ENCODE results near the gene XAF1.
A peak's percentile ranks its signal among the peaks of the same experiment; 100 is the strongest.
"Not testable (repeated sequence)": the region's sequence is repeated elsewhere in the genome, so short reads cannot be mapped to it uniquely, and the experiment has no call there.

The XAF1 gene, protein sequence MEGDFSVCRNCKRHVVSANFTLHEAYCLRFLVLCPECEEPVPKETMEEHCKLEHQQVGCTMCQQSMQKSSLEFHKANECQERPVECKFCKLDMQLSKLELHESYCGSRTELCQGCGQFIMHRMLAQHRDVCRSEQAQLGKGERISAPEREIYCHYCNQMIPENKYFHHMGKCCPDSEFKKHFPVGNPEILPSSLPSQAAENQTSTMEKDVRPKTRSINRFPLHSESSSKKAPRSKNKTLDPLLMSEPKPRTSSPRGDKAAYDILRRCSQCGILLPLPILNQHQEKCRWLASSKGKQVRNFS

DNA sequence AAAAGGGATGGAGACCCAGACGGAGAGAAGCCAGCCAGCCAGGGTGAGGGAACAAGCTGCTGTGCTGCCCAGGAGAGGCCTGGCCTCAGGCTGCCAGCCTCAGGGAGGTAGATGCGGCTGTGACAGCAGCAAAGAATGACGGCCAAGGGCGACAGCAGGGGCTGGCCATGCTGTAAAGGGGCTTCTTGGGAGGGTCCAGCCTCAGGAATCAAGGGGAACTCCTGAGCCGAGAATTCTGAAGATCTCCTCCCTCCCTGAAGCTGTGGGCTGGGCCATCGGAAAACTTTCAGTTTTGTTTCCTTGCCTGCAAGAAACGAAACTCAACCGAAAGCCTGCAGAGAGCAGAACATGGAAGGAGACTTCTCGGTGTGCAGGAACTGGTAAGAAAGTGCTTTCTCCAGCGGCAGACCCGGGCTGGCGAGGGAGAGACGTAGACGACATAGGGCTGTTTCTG lies at the start of gene XAF1:
XAF1 (plus strand) TSS at position 316 of the 454 bp plus-strand sequence; CDS start at position 349, 33 bp downstream.
- DNase-seq, result no peak

DNA sequence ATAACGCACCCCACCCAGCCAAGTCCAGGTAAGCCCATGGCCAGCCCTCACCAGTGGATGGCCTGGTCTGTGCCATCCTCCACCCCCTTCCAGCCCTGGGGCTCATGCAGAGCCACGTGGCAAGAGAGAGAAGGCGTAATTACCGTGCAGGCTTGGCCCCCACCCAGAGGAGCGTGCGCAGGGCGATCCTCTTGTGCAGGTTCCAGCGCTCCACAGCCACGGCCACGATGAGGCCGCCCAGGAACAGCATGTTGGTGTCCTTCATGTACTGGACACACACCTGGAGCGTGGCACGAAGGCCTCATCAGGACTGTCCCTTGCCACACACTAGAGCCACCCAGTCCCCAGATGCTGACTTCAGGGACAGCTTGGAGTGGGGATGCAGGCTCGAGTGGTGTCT lies 49.3 kb upstream of the XAF1 start:
- DNase-seq, result no peak

DNA sequence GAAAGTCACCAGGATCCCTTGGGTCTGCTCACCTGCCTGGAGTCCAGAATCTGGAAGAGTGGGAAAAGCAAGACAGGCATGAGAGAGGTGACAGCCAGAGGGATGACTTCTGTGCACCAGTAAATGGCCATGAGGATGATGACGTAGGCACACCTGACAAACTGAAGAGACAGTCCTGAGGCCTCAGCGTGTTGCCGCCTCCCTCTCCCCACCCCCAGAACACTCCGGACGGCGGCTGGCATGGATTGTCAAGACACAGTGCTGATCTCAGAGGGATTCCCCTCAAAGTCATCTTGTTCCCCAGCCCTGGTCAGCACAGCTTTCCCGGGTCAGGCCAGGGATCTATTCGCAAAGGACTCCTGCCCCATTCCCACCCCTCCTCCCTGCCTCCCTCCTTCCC lies 48.9 kb upstream of the XAF1 start:
- no peak for DNase-seq

DNA sequence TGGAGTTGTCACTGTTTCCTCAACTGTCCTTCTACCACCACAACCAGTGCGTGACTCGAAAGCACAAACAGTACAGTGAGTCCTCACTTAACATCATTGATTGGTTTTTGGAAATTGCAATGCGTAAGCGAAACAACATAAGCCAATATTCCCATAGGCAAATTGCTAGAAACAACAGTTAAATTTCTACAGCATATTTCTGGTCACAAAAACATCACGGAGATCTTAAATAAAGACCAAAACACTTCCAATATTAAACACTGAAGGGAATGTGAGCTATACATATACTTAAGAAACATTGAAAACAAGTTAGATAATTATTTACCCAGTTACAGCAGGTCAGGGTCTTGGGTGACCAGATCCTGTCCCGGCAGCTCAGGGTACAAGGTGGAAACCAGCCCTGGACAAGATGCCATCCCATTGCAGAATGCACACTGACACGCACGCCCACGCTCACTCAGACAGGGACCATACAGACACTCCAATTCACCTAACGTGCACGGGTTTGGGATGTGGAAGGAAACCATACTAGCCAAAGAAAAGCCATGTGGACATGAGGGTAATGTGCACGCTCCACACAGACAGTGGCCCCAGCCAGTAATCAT lies 47.4 kb upstream of the XAF1 start:
- no peak for DNase-seq

DNA sequence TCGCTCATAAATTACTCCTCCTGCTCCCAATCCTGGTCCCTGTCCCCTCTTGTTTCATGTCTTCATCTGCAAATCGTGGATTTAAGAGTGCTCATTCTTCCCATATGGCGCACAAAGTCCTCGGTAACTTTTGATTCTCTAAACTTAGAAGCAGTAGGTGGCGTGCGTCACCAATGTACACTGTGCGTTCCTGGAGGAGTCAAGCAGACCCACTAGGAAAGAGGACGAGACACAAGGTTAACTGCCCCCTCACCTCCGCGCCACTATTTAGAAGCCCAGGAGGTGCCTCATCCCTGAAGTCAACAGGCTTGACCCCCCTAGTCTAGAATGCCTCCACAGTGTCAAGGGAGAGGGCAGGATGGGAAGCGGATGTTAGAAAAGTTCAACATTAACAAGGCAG lies 45.5 kb upstream of the XAF1 start:
- no peak for DNase-seq

DNA sequence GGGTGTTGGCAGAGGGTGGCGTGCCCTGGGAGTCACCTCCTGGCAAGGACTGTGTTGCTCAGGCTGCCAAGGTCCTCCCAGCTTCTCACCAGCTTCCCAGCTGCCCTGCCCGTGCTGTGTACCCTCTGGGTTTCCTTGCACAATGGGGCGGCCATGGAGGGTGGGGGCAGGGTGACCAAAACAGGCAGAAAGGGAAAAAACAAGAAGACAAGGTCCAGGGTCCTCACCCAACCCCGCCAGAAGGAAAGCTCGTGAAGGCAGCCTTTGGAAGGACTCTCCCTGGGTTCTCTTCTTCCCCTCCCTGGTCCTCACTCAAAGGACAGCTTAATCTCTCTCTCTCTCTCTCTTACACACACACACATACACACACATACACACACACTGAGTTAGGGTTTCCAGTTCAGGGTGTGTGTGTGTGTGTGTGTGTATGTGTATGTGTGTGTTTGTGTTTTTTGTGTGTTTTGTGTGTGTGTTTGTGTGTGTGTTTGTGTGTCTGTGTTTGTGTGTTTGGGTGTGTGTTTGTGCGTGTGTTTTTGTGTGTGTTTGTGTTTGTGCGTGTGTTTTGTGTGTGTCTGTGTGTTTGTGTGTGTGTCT lies 44.7 kb upstream of the XAF1 start:
- DNase-seq, result no peak

DNA sequence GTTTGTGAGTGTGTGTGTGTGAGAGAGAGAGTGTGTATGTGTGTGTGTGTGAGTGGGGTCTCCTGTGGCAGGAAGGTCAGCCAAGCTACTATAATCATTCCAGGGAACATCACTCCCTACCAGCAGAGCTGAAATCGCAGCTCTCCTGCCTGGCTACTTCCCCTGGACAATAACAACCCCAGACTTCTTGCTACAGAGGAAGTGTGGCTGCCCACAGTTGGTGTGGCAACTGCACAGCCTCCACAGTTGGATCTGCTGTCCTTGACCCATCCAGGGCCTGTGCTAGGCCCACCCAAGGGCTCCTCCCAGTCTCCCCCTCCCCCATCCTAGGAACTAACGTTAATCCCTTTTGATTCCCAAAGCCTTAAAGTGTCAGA lies 44.2 kb upstream of the XAF1 start:
- DNase-seq, result no peak

DNA sequence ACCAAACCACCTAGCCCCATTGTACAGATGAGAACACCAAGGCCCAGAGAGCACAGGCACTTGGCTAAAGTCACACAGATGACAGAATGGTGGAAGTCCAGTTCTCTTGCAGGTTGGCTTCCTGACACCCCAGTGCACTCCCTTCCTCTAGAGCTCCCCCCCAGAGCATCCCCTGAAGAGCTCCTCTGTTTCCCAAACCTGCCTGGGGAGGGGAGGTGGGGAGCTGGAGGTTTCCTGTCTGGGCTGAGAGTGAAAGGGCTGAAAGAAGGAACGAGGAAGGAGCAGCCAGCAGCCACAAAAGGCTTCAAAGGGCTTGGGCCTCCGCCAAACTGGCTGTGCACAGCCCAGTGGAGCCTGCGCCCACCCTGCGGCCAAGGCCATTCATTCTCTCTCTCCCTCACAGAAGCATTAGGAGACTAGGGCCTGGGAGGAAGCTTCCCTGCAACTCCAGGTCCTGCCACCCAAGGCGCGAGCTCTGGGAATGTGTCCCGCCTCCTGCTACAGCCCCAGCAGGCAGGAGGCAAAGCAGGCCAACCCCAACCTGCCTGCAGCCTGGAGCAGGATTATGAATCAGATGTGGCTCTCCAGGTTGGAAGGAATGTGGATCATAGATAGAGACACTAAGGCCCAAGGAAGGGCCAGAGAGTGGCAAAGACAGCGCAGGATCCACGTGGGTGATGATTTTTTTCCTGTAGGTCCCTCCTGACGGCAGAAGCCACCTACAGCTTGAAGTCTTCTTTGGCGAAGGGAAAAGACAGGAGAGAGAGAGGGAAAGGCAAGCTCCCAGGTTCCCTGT lies 43.6 kb upstream of the XAF1 start:
- DNase-seq, result no peak

DNA sequence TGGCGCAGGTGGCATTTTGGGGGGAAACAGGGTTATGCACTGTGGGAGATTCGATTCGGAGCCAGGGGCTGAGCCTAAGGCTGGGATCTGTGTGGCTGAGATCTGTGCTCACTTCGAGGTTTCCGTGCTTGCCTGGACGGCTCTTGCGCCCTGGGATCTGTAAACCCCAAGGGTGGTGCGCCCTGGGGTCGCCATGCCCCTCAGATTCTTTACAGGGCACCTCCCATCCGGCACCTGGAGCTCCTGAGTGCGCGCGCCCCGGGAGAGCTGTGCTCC lies 43.1 kb upstream of the XAF1 start:
- DNase-seq, result no peak

DNA sequence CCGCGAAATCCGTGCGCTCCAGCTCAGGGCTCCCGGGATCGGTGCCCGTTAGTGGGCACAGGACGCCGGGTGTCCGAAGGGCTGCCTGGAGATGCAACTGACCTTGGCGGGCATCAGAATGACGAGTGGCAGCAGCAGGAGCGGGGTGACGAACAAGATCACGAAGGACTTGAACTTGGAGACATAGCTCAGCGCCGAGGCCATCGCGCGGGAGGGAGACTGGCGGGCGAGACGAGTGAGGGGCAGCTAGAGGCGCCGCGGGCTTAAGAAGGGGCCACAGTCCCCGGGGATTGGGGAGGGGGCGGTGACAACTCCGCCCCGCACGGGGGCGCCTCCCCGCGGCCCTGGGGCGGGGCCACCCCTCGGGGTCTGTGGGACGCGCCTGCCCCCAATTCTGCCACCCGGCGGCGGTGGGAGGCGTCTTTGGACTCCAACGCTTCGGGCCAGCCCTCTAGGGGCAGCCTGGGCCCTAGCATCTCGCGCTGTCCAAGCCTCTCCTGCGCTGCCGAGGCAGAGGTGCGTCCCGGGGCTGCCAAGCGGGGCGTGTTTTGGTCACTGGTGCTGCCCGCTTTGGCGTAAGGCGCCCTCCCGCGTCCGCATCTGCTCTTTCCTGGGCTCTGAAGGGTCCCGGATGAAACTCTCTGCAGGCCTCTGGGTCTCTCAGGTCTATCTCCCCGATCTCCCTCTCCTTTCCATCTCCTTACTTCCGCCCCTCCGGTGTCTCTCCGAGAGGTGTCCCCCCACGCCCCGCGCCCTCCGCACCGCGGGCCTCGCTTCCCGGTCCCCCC lies 42.5 kb upstream of the XAF1 start, which contains the start of gene SLC13A5:
SLC13A5 (minus strand) TSS at position 240 of the 788 bp plus-strand sequence; CDS start at position 204, 36 bp downstream.
- peak; percentile 21 to 49 for DNase-seq

DNA sequence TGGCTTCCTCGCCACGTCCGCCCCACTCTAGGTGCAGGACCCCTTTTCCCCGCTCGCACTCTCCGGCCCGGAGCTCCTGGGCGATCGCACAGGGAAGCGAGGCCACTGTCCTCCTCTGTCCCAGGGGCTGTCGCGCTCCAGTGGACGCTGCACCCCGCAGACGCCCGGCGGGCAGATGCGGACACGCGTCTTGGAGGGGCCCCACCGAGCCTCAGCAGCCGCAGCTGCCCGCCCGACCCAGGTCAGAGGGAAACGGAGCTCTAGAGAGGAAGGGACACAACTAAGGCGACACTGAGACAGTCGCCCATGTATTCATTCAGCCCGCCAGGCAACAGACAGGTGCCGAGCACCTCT lies 42.0 kb upstream of the XAF1 start:
- DNase-seq, result no peak

DNA sequence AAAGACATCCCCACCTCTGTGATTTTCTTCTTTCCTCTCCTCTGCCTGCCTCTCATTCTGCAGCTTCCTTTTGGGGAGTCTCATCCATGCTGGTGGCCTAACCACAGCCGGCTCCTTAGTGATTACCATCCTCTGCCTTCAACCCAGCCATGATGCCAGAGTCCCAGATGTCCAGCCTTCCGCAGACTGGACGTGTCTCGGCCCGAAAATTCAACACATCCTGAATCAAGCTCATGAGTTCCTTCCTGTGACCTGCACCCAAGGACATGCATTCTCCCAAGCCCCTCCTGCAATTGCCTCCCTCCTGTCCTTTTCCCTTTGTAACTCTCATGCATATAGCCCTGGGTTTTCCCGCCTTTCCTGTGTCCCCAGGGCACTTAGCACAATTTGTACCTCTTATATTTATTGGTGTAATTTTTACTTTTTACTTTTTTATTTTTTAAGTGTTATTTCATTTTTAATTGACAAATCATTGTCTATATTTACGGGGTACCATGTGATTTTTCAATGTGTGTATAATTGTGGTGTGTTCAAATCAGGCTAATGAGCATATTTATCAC lies 41.5 kb upstream of the XAF1 start:
- DNase-seq, result no peak

DNA sequence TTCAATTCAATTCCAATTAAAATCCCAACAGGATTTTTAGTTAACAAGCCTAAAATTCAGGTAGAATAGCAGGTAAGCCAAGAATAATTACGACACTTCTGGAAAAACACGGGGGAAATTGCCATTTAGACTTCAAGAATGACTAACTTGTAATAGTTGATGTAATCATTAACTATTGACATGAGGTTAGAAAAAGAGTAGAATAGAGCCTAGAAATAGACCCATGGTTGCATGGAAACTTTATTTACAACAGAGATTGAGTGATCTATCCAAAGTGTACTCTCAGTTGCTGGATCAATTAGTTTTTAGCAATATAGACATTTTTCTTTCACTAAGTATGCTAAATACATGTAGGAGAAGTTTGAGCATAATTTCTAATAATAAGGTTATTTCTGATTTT lies 39.1 kb upstream of the XAF1 start:
- no peak for DNase-seq

DNA sequence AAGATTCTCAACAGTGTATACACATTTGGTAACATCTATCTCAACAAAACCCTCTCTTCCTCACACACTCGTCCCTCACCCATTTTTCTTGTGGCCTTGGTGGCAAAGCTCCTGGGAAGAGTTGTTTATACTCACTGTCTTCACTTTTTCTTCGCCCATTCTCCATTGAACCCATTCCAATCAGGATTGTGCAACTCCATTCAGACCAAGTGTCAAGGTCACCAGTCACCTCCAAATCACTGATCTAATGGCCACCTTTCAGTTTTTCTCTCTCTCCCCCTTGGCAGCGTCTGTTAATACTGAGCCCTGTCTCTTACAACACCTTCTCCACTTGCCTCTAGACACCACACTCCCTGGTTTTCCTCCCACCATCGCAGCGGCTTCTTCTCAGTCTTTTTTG lies 34.1 kb upstream of the XAF1 start:
- no peak for DNase-seq

DNA sequence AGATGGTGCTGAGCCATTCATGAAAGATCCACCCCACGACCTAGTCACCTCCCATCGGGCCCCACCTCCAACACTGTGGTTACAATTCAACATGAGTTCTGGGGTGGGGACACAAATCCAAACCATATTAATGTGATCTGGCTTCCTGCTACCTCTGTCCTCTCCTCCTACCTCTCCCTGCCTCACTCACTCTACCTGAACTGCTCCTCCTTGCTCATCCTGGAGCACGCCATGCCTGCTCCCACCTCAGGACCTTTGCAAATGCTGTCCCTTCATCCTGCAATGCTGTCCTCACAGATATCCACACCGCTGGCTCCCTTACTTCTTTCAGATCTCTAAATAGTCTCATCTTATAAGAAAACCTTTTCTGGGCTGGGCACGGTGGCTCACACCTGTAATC lies 31.8 kb upstream of the XAF1 start:
- no peak for DNase-seq

DNA sequence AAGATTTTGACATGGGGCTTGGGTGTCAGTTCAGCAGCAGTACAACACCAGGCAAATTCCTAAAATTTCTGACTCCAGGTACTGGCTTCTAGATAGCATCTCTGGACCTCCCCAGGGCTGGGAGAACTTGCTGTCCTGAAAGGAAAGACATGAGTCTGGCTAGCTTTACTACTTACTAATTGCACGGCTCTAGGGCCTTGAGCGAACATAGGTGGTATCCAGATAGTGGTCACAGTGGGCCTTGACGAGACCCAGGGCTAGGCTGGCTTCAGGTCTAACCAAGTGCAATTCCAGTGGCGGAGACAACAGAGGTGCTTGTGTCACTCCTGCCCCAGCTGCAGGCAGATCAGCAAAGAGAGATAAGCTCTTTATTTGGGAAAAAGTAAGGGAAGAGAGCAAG lies 26.3 kb upstream of the XAF1 start:
- no peak for DNase-seq

DNA sequence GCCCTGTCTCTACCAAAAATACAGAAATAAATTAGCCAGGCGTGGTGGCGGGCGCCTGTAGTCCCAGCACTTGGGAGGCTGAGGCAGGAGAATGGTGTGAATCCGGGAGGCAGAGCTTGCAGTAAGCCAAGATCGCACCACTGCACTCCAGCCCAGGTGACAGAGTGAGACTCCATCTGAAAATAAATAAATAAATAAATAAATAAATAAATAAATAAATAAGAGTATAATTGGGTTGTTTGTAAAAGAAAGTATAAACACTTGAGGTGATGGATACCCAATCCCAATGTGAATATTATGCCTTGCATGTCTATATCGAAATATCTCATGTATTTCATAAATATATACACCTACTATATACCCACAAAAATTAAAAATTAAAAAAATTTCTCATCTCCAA lies 9.2 kb upstream of the XAF1 start:
- not testable (repeated sequence) for DNase-seq

DNA sequence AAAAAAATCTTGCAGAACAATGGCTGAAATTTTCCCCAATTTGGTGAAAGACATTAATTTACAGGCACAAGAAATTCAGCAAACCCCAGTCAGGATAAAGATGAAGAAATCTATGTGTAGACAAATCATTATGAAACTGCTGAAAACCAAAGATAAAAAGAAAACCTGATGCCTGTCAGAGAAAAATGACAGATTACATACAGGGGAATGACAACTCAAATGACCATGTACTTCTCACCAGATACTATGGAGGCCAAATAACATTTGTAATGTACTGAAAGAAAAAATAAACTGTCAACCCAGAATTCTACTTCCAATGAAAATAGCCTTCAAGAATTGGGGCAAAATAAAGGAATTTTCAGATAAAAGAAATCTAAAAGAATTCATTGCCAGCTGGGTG lies 7.2 kb upstream of the XAF1 start:
- no peak for DNase-seq

DNA sequence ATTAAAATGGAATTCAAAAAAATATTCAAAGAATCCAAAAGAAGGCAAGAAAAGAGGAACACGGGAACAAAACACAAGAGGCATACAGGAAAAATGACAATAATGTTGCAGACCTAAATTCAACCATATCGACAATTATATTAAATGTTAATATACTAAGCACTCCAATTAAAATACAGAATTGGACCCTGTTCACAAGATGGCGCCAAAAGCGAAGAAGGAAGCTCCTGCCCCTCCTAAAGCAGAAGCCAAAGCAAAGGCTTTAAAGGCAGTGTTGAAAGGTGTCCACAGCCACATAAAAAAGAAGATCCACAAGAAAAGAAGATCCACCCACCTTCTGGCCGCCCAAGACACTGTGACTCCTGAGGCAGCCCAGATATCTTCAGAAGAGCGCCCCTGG lies 6.3 kb upstream of the XAF1 start:
- DNase-seq, result no peak

DNA sequence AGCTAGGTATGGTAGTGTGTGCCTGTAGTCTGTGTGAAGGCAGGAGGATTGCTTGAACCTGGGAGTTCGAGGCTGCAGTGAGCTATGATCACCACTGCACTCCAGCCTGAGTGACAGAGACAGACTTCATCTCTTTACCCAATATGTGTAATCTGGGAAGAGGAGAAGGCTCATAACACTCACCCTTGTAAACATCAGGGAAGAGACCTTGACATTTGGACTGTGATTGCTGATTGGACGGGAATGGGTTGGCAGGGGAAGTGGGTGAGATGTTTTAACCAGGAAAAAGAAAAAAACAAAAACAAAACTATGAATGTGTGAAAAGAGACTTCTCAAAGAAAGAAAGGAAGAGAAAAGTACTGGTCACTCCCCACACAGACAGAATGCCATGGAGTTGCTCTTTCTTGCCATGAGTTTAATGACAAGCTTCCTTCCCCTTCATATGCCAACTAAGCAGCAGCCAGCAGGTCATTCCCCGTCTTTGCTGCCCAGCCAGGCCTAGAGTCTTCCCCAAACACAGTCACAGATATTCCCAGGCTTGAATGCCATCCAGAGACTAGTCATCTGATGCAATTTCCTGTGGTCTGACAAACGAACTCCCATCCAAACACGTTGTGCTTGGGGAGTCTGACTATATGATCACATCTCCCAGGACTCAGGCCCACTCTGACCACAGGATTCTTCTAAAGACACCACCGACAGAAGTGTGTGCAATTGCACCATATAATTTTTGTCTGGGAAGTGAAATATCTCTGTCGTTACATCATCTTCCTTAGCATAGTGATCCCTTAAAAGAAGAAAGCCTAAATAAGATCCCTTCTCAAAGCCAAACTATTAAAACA lies 3.6 kb upstream of the XAF1 start:
- no peak for DNase-seq

DNA sequence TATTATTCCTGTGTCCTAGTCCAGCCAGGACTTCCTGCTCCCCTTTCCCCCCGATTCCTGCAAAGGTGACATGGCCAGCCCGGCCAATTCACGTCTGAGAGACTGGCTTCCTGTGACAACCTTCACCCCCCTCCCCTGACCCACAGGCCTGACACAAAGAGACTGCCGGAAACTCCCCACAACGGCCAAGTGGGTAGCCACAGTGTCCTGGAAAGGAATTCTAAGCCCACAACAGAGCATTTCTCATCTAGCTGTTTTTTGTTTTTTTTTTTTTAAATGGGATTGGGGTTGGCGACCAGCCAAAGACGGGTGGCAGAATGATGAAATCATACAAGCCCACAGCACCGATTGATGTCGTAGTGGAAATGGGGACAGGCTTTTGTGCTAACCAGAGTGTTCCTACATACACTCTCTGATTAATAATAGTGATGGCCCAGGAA lies 2.8 kb upstream of the XAF1 start:
- DNase-seq, result no peak

DNA sequence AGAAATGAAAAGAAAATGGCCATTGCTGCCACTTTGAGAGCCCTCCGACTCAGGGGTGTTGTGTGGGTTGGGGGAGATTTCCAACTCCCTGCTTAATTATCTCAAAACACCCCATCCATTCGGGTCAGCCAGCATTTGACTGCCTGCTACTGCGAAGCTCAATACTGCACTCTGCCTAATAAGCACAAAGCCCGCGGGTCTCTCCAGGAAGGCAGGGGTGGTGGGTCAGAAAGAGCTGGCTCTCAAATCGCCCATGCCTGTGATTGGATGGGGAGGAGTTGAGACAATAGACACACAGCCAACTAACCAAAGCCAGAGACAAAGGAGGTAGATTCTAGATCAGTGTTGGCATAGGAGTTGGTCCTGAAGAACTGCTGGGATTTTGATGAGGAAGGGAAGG lies 2.3 kb upstream of the XAF1 start:
- no peak for DNase-seq
